IMR-90 (cell line): ENCODE results near the gene ZNF773.
"Not testable (repeated sequence)": the region's sequence is repeated elsewhere in the genome, so short reads cannot be mapped to it uniquely, and the experiment has no call there.

Experiments
- CTCF ChIP-seq: conservative IDR thresholded peaks from 2 replicates; pipeline ENCODE4 v1.5.1; 2012; ENCODE audit warnings: mild to moderate bottlenecking, low read depth, low read length, improper control_type of control experiment
- FOS ChIP-seq: fragments of 150-350 bp; IDR thresholded peaks from 2 replicates; pipeline ENCODE4 v1.6.1; 2016; ENCODE audit warnings: low read depth, low read length
- MAZ ChIP-seq: IDR thresholded peaks from 2 replicates; pipeline ENCODE4 v1.6.1; 2012; ENCODE audit warnings: low read depth, mild to moderate bottlenecking, low read length, improper control_type of control experiment, moderate library complexity, borderline replicate concordance

- TF ChIP-seq FOS, CTCF, MAZ: not testable (repeated sequence)
Measured at GRCh38 chr19:57500400-57500799, 662 bp downstream of the ZNF773 start.
